ENCODE results near the gene KLF4. TPM values are rescaled to one million over a fixed set of nuclear protein-coding genes. Genes with fewer than 3 reads are reported as not detected.

Gene KLF4
- total and polyA plus RNA-seq, 2 of the 13 experiments (the other 11 are each of a cell fraction or from before 2014, with no cell fraction given) = 0.20 to 0.37 TPM

DNA sequence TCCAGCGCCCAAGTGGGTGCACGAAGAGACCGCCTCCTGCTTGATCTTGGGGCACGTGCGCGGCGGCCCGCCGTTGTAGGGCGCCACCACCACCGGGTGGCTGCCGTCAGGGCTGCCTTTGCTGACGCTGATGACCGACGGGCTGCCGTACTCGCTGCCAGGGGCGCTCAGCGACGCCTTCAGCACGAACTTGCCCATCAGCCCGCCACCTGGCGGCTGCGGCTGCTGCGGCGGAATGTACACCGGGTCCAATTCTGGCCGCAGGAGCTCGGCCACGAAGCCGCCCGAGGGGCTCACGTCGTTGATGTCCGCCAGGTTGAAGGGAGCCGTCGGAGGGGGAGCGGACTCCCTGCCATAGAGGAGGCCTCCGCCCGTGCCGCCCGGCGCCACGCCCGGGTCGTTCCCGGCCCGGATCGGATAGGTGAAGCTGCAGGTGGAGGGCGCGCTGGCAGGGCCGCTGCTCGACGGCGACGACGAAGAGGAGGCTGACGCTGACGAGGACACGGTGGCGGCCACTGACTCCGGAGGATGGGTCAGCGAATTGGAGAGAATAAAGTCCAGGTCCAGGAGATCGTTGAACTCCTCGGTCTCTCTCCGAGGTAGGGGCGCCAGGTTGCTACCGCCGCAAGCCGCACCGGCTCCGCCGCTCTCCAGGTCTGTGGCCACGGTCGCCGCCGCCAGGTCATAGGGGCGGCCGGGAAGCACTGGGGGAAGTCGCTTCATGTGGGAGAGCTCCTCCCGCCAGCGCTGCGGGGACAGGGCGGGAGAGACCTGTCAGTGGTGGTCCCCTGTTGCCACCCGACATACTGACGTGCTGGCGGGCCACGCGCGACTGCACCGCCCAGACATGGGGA is 1.8 kb downstream of the KLF4 start (continued):
- TF ChIP-seq, protein P1, sequence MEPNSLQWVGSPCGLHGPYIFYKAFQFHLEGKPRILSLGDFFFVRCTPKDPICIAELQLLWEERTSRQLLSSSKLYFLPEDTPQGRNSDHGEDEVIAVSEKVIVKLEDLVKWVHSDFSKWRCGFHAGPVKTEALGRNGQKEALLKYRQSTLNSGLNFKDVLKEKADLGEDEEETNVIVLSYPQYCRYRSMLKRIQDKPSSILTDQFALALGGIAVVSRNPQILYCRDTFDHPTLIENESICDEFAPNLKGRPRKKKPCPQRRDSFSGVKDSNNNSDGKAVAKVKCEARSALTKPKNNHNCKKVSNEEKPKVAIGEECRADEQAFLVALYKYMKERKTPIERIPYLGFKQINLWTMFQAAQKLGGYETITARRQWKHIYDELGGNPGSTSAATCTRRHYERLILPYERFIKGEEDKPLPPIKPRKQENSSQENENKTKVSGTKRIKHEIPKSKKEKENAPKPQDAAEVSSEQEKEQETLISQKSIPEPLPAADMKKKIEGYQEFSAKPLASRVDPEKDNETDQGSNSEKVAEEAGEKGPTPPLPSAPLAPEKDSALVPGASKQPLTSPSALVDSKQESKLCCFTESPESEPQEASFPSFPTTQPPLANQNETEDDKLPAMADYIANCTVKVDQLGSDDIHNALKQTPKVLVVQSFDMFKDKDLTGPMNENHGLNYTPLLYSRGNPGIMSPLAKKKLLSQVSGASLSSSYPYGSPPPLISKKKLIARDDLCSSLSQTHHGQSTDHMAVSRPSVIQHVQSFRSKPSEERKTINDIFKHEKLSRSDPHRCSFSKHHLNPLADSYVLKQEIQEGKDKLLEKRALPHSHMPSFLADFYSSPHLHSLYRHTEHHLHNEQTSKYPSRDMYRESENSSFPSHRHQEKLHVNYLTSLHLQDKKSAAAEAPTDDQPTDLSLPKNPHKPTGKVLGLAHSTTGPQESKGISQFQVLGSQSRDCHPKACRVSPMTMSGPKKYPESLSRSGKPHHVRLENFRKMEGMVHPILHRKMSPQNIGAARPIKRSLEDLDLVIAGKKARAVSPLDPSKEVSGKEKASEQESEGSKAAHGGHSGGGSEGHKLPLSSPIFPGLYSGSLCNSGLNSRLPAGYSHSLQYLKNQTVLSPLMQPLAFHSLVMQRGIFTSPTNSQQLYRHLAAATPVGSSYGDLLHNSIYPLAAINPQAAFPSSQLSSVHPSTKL (CRISPR knock-in tag; IDR thresholded peaks at IDR 0.05) = no peak
- no peak for TF ChIP-seq MED1 (CRISPR knock-in tag; IDR thresholded peaks at IDR 0.05)
- no peak for TF ChIP-seq KDM6A (CRISPR knock-in tag; IDR thresholded peaks at IDR 0.05; ENCODE audit: low read depth)
- TF ChIP-seq, protein P2, sequence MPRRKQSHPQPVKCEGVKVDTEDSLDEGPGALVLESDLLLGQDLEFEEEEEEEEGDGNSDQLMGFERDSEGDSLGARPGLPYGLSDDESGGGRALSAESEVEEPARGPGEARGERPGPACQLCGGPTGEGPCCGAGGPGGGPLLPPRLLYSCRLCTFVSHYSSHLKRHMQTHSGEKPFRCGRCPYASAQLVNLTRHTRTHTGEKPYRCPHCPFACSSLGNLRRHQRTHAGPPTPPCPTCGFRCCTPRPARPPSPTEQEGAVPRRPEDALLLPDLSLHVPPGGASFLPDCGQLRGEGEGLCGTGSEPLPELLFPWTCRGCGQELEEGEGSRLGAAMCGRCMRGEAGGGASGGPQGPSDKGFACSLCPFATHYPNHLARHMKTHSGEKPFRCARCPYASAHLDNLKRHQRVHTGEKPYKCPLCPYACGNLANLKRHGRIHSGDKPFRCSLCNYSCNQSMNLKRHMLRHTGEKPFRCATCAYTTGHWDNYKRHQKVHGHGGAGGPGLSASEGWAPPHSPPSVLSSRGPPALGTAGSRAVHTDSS (CRISPR knock-in tag; conservative IDR thresholded peaks at IDR 0.05) = no peak
- TF ChIP-seq ZNF777 (CRISPR knock-in tag; IDR thresholded peaks at IDR 0.05) = peak; percentile 75
- TF ChIP-seq, protein P3, sequence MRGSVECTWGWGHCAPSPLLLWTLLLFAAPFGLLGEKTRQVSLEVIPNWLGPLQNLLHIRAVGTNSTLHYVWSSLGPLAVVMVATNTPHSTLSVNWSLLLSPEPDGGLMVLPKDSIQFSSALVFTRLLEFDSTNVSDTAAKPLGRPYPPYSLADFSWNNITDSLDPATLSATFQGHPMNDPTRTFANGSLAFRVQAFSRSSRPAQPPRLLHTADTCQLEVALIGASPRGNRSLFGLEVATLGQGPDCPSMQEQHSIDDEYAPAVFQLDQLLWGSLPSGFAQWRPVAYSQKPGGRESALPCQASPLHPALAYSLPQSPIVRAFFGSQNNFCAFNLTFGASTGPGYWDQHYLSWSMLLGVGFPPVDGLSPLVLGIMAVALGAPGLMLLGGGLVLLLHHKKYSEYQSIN (CRISPR knock-in tag; IDR thresholded peaks at IDR 0.05; ENCODE audit: borderline replicate concordance) = no peak

Measured in HepG2 (cell line).